Brain microvascular endothelial cell (primary cell): ENCODE data around the gene S1PR2.

Experiments
- DNase-seq: peaks from one replicate; pipeline ENCODE4 v3.0.0-alpha.2; 2020
- H3K27ac ChIP-seq: fragments of 250-450 bp; sonication (Bioruptor Pico); 2 replicates; pipeline ENCODE4 v1.5.1; 2020; ENCODE audit warnings: mild to moderate bottlenecking, moderate library complexity
- H3K27me3 ChIP-seq: fragments of 250-450 bp; sonication (Bioruptor Pico); replicated peaks from 2 replicates; pipeline ENCODE4 v1.5.1; 2020; ENCODE audit warnings: mild to moderate bottlenecking
- H3K36me3 ChIP-seq: fragments of 250-450 bp; sonication (Bioruptor Pico); replicated peaks from 2 replicates; pipeline ENCODE4 v1.5.1; 2020; ENCODE audit warnings: mild to moderate bottlenecking
- H3K4me3 ChIP-seq: 2 replicates; pipeline ENCODE4 v1.5.1; 2011; ENCODE audit warnings: low read depth, mild to moderate bottlenecking, control low read depth, low read length, moderate library complexity
- CTCF ChIP-seq: IDR thresholded peaks from 2 replicates; pipeline ENCODE4 v1.5.1; 2011; ENCODE audit warnings: low read depth, mild to moderate bottlenecking, moderate library complexity, low read length, control low read depth, inconsistent platforms; ENCODE audit errors: missing control alignments
- in situ Hi-C: cut with HindIII; loops from 2 replicates; pipeline ENCODE4 v1.10.0; 2017; ENCODE audit warnings: low sequenced_read_pairs, low pct_ligation_motif_present

Gene S1PR2

DNA sequence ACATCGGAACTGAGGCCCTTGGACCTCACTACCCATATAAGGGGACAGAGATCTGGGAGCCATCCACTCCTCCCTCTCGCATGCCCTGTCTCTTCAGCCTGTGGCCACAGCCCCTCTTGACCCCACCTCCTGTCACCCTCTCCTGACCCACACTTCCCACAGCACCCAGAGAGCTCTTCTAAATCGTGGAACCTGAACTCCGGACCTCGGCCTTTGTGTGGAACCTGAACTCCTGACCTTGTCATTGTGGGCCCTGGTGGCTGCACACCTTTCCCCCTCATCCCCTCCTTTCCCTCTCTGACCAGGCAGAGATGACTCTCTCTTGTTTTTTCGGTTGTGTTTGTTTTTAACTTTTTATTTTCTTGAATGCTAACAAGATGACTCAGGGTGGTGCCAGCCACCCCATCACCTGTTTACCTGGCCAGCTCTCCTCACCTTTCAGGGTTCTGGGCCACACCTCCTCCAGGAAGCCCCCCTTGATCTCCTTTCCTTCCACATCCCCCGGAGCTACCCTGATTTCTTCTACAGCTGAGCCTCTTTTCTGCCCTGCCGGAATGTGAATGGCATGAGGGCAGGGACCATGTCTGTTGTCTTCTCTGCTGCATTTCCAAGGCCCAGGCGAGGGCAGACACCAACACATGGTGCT lies 26.0 kb upstream of the S1PR2 start:
- no peak overlapping the region for H3K27ac ChIP-seq
- DNase-seq, result no peak
- H3K4me3 ChIP-seq, result no peak overlapping the region
- no peaks in the 10 kb centered on the region for H3K27me3 ChIP-seq
- no peak for TF ChIP-seq CTCF
- in situ Hi-C loops, result no loop called here
- H3K36me3 ChIP-seq, result peaks cover 29% of the 10 kb centered on the region

DNA sequence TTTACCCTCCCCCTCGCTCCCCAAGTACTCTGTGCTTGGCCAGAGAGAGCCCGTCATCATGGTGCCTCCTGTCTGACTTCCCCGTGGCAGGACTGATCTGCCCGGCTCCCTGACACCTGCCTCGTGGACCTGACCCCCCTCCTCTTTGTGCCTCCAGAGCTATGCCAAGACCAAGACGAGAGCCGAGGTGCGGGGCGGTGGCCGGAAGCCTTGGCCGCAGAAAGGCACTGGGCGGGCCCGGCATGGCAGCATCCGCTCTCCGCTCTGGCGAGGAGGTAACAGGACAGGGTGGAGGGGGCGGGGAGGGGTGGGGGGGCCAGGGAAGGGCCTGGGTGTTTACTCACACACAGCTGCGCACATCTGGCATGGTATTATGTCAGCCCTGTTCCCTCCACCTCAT lies 25.4 kb upstream of the S1PR2 start:
- DNase-seq, result no peak
- H3K4me3 ChIP-seq, result no peak overlapping the region
- no peak overlapping the region for H3K27ac ChIP-seq
- in situ Hi-C loops, result no loop called here
- no peaks in the 10 kb centered on the region for H3K27me3 ChIP-seq
- TF ChIP-seq CTCF, result no peak
- peaks cover 29% of the 10 kb centered on the region for H3K36me3 ChIP-seq

DNA sequence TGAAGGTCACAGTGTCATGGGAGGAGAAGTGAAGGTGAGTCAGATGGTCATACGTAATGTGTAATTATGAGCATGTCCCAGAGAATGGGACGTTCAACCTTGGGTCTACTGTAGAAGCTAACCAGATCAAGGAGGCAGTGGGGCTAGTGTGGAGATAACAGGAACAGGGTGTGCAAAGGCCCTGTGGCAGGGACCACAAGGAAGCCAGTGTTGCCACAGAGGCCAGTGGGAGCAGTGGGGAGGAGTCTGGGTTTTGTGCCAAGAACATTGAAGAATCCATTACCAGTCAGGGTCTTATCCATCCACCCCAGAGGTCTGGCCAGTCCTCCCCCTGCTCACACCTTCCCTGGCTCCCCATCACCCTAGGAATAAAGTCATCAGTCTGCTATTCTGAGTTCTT lies 24.2 kb upstream of the S1PR2 start:
- in situ Hi-C loops, result no loop called here
- Histone ChIP-seq H3K36me3 (peaks cover 29% of the 10 kb centered on the region), H3K4me3 (no peak overlapping the region), H3K27ac (no peak overlapping the region), H3K27me3 (no peaks in the 10 kb centered on the region)
- DNase-seq, result no peak
- TF ChIP-seq CTCF, result no peak

DNA sequence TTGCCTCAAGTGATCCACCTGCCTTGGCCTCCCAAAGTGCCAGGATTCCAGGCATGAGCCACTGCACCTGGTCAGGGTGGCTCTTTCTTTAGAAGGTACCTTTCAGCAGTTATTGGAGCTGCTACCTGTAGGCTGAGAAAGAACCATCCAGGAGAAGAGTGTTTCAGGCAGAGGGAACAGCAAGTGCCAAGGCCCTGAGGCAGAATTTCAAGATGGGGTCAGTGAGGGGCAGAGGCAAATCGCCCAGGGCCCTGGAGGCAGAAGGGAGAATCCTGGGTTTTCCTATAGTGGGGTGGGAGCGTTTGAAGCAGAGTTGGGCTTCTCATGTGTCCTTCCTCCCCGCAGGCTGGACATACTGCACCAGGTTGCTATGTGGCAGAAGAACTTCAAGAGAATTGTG lies 23.1 kb upstream of the S1PR2 start:
- no peak for DNase-seq
- no peaks in the 10 kb centered on the region for H3K27me3 ChIP-seq
- in situ Hi-C loops, result no loop called here
- no peak for TF ChIP-seq CTCF
- H3K4me3 ChIP-seq, result no peak overlapping the region
- no peak overlapping the region for H3K27ac ChIP-seq
- H3K36me3 ChIP-seq, result peaks cover 29% of the 10 kb centered on the region

DNA sequence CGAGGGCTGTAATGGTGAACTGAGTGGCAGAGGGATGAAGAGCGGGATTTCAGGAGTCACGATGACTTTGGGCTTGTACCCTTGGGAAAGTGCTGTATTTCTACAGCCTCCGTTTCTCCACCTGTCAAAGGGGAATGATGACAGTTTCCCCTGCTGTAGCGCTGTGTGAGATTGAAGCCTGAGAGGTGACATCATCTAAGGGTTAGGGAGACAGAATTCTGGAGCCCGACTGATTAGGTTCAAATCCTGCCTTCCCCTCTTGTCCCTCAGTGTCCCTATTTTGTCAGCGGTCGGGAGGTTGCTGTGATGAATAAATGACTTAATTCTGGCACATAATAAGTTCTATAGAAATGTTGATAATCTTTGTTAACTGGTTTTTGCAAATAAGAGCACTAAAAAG lies 21.6 kb upstream of the S1PR2 start:
- in situ Hi-C loops, result no loop called here
- Histone ChIP-seq H3K27me3 (no peaks in the 10 kb centered on the region), H3K4me3 (peak overlapping the region; percentile 98), H3K36me3 (peaks cover 19% of the 10 kb centered on the region), H3K27ac (no peak overlapping the region)
- no peak for DNase-seq
- no peak for TF ChIP-seq CTCF
